Kidney (tissue), 14 donors: ENCODE data around the gene ORC1. TPM values are rescaled to one million over a fixed set of nuclear protein-coding genes. Genes with fewer than 3 reads are reported as not detected.
A peak's percentile ranks its signal among the peaks of the same experiment; 100 is the strongest.

Experiments
- DNase-seq, 5 donors: peaks; one replicate each; pipeline ENCODE4 v3.0.0-alpha.2; 2013 to 2020
- FAIRE-seq: peaks from 2 replicates; lab custom pipeline; 2012; peaks lifted over from hg19 to GRCh38; lab: Jason Lieb, UNC
- H3K27ac ChIP-seq, 2 donors: one replicate each; pipeline ENCODE4 v1.7.0; 2013; ENCODE audit warnings: low read depth in 2 of 2, low read length in 2 of 2, inconsistent platforms in 1 of 2
- H3K27me3 ChIP-seq: one replicate; pipeline ENCODE4 v1.7.1; 2013; ENCODE audit warnings: low read length, inconsistent platforms; ENCODE audit not compliant: control insufficient read depth, insufficient read depth
- H3K36me3 ChIP-seq, 3 donors: one replicate each; pipeline versions ENCODE4 v1.7.0 to v1.7.1; 2013; ENCODE audit warnings: low read length in 3 of 3, control low read depth in 1 of 3, inconsistent platforms in 1 of 3; ENCODE audit not compliant: insufficient read depth in 3 of 3, control insufficient read depth in 2 of 3
- H3K4me1 ChIP-seq, 3 donors: one replicate each; pipeline versions ENCODE4 v1.7.0 to v1.7.1; 2013; ENCODE audit warnings: low read length in 3 of 3, inconsistent platforms in 1 of 3, low read depth in 1 of 3; ENCODE audit not compliant: control insufficient read depth in 2 of 3, insufficient read depth in 2 of 3
- H3K4me3 ChIP-seq, 3 donors: one replicate each; pipeline versions ENCODE4 v1.7.0 to v1.8.1; 2013; ENCODE audit warnings: low read length in 3 of 3, control low read depth in 1 of 3, inconsistent platforms in 1 of 3
- H3K9ac ChIP-seq, 3 donors: one replicate each; pipeline versions ENCODE4 v1.7.0 to v1.7.1; 2013; ENCODE audit warnings: low read length in 3 of 3, control low read depth in 1 of 3, inconsistent platforms in 1 of 3
- H3K9me3 ChIP-seq, 3 donors: one replicate each; pipeline versions ENCODE4 v1.7.0 to v1.7.1; 2013; ENCODE audit warnings: low read length in 3 of 3, control low read depth in 1 of 3, inconsistent platforms in 1 of 3; ENCODE audit not compliant: control insufficient read depth in 2 of 3, insufficient read depth in 1 of 3
- CTCF ChIP-seq: IDR thresholded peaks from 3 replicates; pipeline ENCODE4 v1.5.1; 2012; ENCODE audit warnings: mild to moderate bottlenecking, moderate library complexity, borderline replicate concordance; ENCODE audit not compliant: insufficient read depth; ENCODE audit errors: extremely low read depth
- intact Hi-C: fragments of 100-400 bp; cut with DNase I; formaldehyde crosslinking; loops from one replicate; pipeline ENCODE4 v1.11.1; 2022
- polyA plus RNA-seq: library from polyadenylated mRNA; stranded (reverse); fragments of 350-450 nt; fragmentation: Illumina TruSeq; extraction: RNeasy Lipid Tissue Mini Kit (QIAGEN cat#74804); gene quantifications from one replicate; pipeline ENCODE4 v1.2.3, GENCODE V29; 2014; ENCODE audit warnings: low read depth, low replicate concordance; ENCODE audit not compliant: insufficient read depth
- total RNA-seq: library from RNA; stranded (reverse); fragmentation: NEBNext Ultra II Directional; extraction: Animal tissue kit (Norgen Biotek cat#: 25700); gene quantifications from one replicate; pipeline ENCODE4 v1.2.1, GENCODE V29; 2021
- donor health status: control.
- donor health status: control.
- donor health status: control.
- donor health status: control.
- donor health status: control.
- donor health status: DM: yes; HTN: yes; CAD: no.
- donor health status: Normal renal cell carcinoma (clear cell type).

The ORC1 gene
- total and polyA plus RNA-seq, 2 donors from 2014 or later = 0.37 to 0.50 TPM

- FAIRE-seq (no peak), DNase-seq (no peak)
- H3K4me3 ChIP-seq = no peak overlapping the region
- peaks cover 6 to 47% (median 34%) of the 10 kb centered on the region in 3 donors for H3K36me3 ChIP-seq
- intact Hi-C loops = no loop called here
- no peaks in the 10 kb centered on the region for H3K9me3 ChIP-seq
- TF ChIP-seq CTCF = no peak
- no peaks in the 10 kb centered on the region for H3K4me1 ChIP-seq
- H3K27me3 ChIP-seq = no peaks in the 10 kb centered on the region
- H3K27ac ChIP-seq = no peak overlapping the region
- H3K9ac ChIP-seq = no peak overlapping the region
Observed at GRCh38 chr1:52416811-52417210, 12.6 kb upstream of the ORC1 start.

GRCh38 chr1:52414942-52415341 is 10.7 kb upstream of the ORC1 start:
- no peak for TF ChIP-seq CTCF
- FAIRE-seq = no peak
- H3K4me1 ChIP-seq = no peaks in the 10 kb centered on the region
- no peak for DNase-seq
- H3K27ac ChIP-seq = no peak overlapping the region
- no peak overlapping the region for H3K9ac ChIP-seq
- peaks cover 17 to 62% (median 47%) of the 10 kb centered on the region in 3 donors for H3K36me3 ChIP-seq
- H3K9me3 ChIP-seq = no peaks in the 10 kb centered on the region
- H3K27me3 ChIP-seq = no peaks in the 10 kb centered on the region
- intact Hi-C loops = no loop called here
- H3K4me3 ChIP-seq = no peak overlapping the region

GRCh38 chr1:52413410-52413989 is 9.3 kb upstream of the ORC1 start:
- no peak overlapping the region for H3K4me3 ChIP-seq
- H3K9ac ChIP-seq = no peak overlapping the region
- H3K36me3 ChIP-seq = peaks cover 27 to 71% (median 50%) of the 10 kb centered on the region in 3 donors
- H3K27ac ChIP-seq = no peak overlapping the region
- no peaks in the 10 kb centered on the region for H3K9me3 ChIP-seq
- H3K4me1 ChIP-seq = no peaks in the 10 kb centered on the region
- DNase-seq (no peak), FAIRE-seq (no peak)
- no peak for TF ChIP-seq CTCF
- intact Hi-C loops = no loop called here
- H3K27me3 ChIP-seq = no peaks in the 10 kb centered on the region

- DNase-seq = no peak
- Histone ChIP-seq H3K27me3 (no peaks in the 10 kb centered on the region), H3K9ac (peak overlapping the region; percentile 96 to 100 (median 99)), H3K27ac (peak overlapping the region; percentile 86 to 91), H3K9me3 (no peaks in the 10 kb centered on the region), H3K4me3 (peak overlapping the region; percentile 95 to 100 (median 98)), H3K36me3 (peaks cover 10 to 21% (median 15%) of the 10 kb centered on the region in 3 donors), H3K4me1 (peaks cover 2 to 16% (median 11%) of the 10 kb centered on the region in 3 donors)
- intact Hi-C loops = no loop called here
- FAIRE-seq = no peak
- peak; percentile 20 for TF ChIP-seq CTCF
Observed at GRCh38 chr1:52404975-52405338, 734 bp upstream of the ORC1 start.
